Thoracic aorta (tissue), 2 donors: ENCODE data around the gene PAIP2B. TPM values are rescaled to one million over a fixed set of nuclear protein-coding genes. Genes with fewer than 3 reads are reported as not detected.

Source experiments
- ATAC-seq: fragments of 150-250 bp; one replicate; pipeline ENCODE4 v1.8.0; 2017; ENCODE audit warnings: low read depth; ENCODE audit not compliant: insufficient number of reproducible peaks, low FRiP score
- DNase-seq: peaks from one replicate; pipeline ENCODE4 v3.0.0-alpha.2; 2020; ENCODE audit warnings: low spot score
- H3K27ac ChIP-seq, 2 donors: fragments of 200-600 bp; sonication (generic); 1 replicate in 1 of 2; 2 replicates in 1 of 2; pipeline ENCODE4 v1.5.1; 2016; ENCODE audit warnings: mild to moderate bottlenecking in 2 of 2, moderate library complexity in 2 of 2
- H3K27me3 ChIP-seq: fragments of 200-600 bp; sonication (generic); replicated peaks from 2 replicates; pipeline ENCODE4 v1.6.0; 2016; ENCODE audit warnings: mild to moderate bottlenecking; ENCODE audit not compliant: insufficient read depth
- H3K36me3 ChIP-seq: fragments of 200-600 bp; sonication (generic); one replicate; pipeline ENCODE4 v1.5.1; 2016
- H3K4me1 ChIP-seq, 2 donors: fragments of 200-600 bp; sonication (generic); 1 replicate in 1 of 2; 2 replicates in 1 of 2; pipeline versions ENCODE4 v1.5.1 to v1.6.0; 2016; ENCODE audit warnings: low read depth in 2 of 2, mild to moderate bottlenecking in 1 of 2; ENCODE audit not compliant: control insufficient read depth in 1 of 2
- H3K4me3 ChIP-seq: fragments of 200-600 bp; sonication (generic); 2 replicates; pipeline ENCODE4 v1.5.1; 2016; ENCODE audit warnings: mild to moderate bottlenecking
- H3K9me3 ChIP-seq: fragments of 200-600 bp; sonication (generic); 2 replicates; pipeline ENCODE4 v1.5.1; 2016
- total RNA-seq, 2 donors: library from RNA; depleted of rRNA; stranded (reverse); fragments of >200 nt; gene quantifications; one replicate each; pipeline versions ENCODE4 v1.1.0 to v1.2.3, GENCODE V29; 2016
- TF ChIP-seq, protein P1 (sequence below): fragments of 200-600 bp; sonication (generic); IDR thresholded peaks from one replicate; pipeline ENCODE4 v1.5.1; 2019; ENCODE audit warnings: antibody characterized with exemption

The PAIP2B gene
- total RNA-seq, 2 donors from 2014 or later, result 3.3 to 4.7 TPM

DNA sequence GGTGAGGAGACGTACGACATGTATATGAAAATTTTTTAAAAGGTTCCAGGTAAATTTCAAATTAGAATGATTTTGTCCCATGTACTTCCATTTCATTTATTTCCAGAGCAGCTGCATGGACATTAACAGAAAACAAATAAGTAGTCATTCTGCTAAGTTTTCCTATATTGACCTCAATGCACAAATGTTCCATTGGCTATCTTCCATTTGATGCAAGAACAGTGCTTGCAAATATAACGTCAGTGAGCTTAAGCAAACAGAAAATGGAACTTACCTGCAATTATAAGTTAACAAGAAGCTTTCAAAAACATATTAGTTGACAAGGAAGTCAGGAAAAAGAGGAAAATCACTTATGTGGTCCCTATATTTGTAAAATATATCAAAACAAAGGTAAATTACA, 16.6 kb downstream of the PAIP2B start:
- no peaks in the 10 kb centered on the region for H3K27me3 ChIP-seq
- H3K4me1 ChIP-seq, result no peaks in the 10 kb centered on the region
- DNase-seq (no peak), ATAC-seq (no peak)
- TF ChIP-seq, protein P1, sequence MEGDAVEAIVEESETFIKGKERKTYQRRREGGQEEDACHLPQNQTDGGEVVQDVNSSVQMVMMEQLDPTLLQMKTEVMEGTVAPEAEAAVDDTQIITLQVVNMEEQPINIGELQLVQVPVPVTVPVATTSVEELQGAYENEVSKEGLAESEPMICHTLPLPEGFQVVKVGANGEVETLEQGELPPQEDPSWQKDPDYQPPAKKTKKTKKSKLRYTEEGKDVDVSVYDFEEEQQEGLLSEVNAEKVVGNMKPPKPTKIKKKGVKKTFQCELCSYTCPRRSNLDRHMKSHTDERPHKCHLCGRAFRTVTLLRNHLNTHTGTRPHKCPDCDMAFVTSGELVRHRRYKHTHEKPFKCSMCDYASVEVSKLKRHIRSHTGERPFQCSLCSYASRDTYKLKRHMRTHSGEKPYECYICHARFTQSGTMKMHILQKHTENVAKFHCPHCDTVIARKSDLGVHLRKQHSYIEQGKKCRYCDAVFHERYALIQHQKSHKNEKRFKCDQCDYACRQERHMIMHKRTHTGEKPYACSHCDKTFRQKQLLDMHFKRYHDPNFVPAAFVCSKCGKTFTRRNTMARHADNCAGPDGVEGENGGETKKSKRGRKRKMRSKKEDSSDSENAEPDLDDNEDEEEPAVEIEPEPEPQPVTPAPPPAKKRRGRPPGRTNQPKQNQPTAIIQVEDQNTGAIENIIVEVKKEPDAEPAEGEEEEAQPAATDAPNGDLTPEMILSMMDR, result no peak
- H3K4me3 ChIP-seq, result no peak overlapping the region
- H3K9me3 ChIP-seq, result no peaks in the 10 kb centered on the region
- no peak overlapping the region for H3K27ac ChIP-seq
- H3K36me3 ChIP-seq, result no peaks in the 10 kb centered on the region

DNA sequence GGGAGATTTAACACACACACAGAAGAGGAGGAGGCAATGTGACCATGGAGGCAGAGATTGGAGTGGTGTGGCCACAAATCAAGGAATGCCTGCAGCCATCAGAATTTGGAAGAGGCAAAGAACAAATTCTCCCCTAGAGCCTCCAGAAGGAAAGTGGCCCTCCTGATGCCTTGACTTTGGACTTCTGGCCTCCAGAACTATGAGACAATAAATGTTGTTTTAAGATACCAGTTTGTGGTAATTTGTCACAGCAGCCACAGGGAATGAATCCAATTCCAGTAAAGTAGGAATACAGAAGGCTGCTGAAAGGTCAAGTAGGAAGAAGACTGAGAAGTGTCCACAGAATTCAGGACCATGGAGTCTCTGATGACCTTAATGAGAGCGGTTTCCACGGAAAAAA, 18.1 kb downstream of the PAIP2B start:
- Histone ChIP-seq H3K9me3 (no peaks in the 10 kb centered on the region), H3K4me3 (no peak overlapping the region), H3K36me3 (no peaks in the 10 kb centered on the region), H3K27me3 (no peaks in the 10 kb centered on the region), H3K4me1 (no peaks in the 10 kb centered on the region), H3K27ac (no peak overlapping the region)
- TF ChIP-seq, protein P1, result no peak
- no peak for DNase-seq
- ATAC-seq, result no peak

DNA sequence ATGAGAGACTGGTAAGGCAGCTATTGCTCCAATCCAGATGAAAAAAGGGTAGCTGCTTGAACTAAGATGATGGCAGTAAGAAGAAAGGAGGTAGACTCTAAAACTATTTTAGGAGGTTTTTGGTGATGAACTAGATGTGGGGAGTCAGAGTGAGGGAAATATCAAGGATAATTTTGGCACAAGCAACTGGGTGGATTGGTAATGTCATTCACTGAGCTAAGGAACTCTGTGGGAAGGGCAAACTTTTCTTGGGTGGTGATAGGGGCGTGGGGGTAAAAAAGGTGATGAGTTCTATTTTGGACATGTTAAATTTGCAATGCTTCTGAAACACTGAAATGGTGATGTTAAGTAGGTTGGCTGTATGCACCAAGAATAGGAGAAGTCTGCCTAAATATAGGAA, 19.3 kb downstream of the PAIP2B start:
- H3K27me3 ChIP-seq, result no peaks in the 10 kb centered on the region
- DNase-seq, result no peak
- H3K4me1 ChIP-seq, result no peaks in the 10 kb centered on the region
- H3K4me3 ChIP-seq, result no peak overlapping the region
- no peaks in the 10 kb centered on the region for H3K36me3 ChIP-seq
- TF ChIP-seq, protein P1, result no peak
- H3K27ac ChIP-seq, result no peak overlapping the region
- no peak for ATAC-seq
- H3K9me3 ChIP-seq, result no peaks in the 10 kb centered on the region

DNA sequence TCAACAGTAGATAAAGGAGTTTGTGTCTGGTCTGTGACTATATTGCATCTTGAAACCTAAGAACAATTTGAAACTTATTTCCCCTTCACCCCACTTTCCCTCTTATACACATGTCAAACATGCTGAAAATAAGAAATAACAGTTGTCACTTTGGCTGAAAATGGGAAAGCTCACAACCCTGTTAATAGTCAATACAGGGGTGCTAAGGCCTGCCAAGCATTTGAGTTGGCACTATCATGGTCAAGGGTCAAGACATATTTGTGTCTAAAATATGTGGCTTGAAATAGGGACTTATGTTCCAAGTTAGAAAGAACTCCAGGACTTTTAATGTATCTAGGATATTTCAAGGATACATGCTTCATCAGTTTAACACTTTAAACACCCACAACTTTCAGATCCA, 20.6 kb downstream of the PAIP2B start:
- TF ChIP-seq, protein P1, result no peak
- H3K36me3 ChIP-seq, result no peaks in the 10 kb centered on the region
- ATAC-seq, result no peak

DNA sequence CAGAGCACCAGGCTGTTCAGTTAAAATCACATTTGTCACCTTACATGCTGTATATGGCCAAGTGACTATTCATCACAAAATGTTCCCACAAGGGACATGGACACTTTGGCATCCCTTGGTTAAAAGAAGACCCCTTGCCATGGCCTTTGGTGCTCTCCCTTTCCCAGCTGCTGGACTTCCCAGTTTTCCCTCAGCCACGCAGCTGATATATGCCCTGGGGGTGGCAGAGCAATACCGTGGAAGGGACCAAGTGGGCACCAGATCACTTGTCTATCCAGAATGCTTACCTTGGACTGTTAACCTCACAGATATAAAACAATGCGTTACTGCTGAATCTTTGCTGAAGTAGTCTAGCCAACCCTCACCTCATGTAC, 35.3 kb downstream of the PAIP2B start:
- ATAC-seq (no peak), DNase-seq (no peak)
- Histone ChIP-seq H3K27ac (no peak overlapping the region), H3K4me1 (no peaks in the 10 kb centered on the region), H3K36me3 (no peaks in the 10 kb centered on the region), H3K27me3 (no peaks in the 10 kb centered on the region), H3K9me3 (no peaks in the 10 kb centered on the region), H3K4me3 (no peak overlapping the region)
- TF ChIP-seq, protein P1, result no peak

More for the DNA sequence above, 20.6 kb downstream of the PAIP2B start:
- no peak for DNase-seq
- Histone ChIP-seq H3K4me1 (no peaks in the 10 kb centered on the region), H3K9me3 (no peaks in the 10 kb centered on the region), H3K27me3 (no peaks in the 10 kb centered on the region), H3K4me3 (no peak overlapping the region), H3K27ac (no peak overlapping the region)
